C4-2B (cell line): Measurements from ENCODE around the gene NEK11.

Experiments
- ZFX ChIP-seq: fragments of 450-650 bp; IDR thresholded peaks from 2 replicates; pipeline ENCODE4 v1.6.1; 2017
- TF ChIP-seq, protein P1 (sequence below): fragments of 450-650 bp; conservative IDR thresholded peaks from 2 replicates; pipeline ENCODE4 v1.5.1; 2017; ENCODE audit warnings: mild to moderate bottlenecking

DNA sequence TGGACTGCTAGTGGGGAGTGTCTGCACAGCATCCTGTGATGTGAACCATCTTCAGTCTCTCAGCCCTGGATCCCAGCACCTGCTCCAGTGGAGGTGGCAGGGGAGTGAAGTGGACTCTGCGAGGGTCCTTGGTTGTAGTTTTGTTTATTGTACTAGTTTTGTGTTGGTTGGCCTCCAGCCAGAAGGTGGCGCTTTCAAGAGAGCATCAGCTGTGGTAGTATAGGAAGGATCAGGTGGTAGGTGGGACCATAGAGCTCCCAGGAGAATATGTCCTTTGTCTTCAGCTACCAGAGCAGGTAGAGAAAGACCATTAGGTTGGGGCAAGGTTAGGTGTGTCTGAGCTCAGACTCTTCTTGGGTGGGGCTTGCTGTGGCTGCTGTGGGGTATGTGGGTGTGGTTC is 20.9 kb downstream of the NEK11 start:
- TF ChIP-seq, protein P1, sequence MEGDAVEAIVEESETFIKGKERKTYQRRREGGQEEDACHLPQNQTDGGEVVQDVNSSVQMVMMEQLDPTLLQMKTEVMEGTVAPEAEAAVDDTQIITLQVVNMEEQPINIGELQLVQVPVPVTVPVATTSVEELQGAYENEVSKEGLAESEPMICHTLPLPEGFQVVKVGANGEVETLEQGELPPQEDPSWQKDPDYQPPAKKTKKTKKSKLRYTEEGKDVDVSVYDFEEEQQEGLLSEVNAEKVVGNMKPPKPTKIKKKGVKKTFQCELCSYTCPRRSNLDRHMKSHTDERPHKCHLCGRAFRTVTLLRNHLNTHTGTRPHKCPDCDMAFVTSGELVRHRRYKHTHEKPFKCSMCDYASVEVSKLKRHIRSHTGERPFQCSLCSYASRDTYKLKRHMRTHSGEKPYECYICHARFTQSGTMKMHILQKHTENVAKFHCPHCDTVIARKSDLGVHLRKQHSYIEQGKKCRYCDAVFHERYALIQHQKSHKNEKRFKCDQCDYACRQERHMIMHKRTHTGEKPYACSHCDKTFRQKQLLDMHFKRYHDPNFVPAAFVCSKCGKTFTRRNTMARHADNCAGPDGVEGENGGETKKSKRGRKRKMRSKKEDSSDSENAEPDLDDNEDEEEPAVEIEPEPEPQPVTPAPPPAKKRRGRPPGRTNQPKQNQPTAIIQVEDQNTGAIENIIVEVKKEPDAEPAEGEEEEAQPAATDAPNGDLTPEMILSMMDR, result peak; percentile 35
- no peak for TF ChIP-seq ZFX
